ENCODE measurements around the gene UBE2E2.
A peak's percentile ranks its signal among the peaks of the same experiment; 100 is the strongest.
"Not testable (repeated sequence)": the region's sequence is repeated elsewhere in the genome, so short reads cannot be mapped to it uniquely, and the experiment has no call there.

UBE2E2 gene

DNA sequence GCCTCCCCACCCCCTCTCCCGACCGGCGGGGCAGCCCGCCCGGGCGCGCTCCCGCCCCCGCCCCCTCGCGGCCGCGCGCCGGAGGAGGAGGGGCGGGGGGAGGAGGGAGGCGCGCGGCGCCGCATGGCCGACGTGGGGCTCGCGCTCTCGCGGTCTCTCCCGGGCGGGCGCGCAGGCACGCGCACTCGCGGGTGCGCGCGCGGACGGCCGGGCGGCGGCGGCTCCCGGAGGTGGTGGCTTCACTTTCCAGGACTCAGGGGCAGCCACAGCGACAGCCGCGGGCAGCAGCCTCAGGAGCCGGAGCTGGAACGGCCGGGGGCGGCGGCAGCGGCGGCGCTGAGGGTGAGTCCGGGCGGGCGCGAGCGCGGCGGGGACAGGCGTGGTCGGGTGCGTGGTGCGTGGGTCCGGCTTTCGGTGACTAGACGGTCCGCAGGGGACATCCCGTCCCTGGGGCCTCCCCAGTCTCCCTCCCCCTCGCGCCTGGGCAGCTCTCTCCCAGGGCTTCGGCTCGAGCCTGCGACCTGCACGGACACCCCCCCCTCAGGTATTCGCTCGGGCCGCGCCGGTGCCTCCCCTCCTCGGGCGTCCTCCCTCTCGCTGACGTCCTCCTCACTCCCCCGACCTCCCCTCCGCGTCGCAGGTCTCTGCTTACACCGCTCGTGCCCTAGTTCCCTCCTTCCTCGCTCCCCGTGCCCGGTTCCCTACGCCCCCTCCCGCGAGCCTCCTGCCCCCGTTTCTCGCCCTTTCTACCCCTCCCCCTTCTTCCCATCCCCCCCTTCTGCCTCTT is at the start of gene UBE2E2:
TSS of gene UBE2E2 (plus strand) at position 407 of the 787 bp plus-strand sequence.
- DNase-seq (ENCODE audit: low read depth), result peak; percentile 38

DNA sequence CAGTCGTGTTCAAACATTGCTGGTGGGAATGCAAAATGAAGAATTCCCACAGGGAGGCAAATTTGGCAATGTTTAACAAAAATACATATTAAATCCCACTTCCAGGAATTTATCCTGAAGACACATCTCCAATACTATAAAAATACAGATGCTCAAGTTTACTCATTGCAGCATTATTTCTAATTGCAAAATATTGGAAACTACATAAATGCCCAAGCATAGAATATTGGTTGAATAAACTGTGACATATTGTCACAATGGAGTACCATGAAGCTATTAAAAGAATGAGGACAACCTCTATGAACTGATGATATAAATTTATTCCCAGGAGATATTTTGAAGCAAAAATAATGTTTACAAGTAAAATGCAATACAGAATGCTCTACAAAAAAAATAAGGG is 49.7 kb upstream of the UBE2E2 start:
- DNase-seq (ENCODE audit: low read depth), result no peak

DNA sequence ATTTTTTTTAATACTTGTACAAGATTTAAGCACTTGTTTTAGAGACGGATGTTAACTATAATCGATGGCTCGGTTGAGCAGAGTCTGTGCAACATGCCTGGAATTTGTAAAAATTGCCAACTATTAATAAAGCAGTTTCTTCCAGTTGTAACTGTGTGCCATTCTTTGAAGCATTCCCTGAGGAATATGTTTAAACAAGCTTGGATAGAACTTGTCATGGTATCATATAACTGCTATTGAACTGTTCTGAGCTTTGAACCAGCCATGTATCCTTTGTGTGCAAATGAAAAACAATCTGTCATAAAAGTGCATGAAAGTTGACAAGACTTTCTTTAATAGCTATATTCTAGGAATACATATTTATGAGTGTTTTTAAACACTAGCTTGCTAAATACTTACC is 45.8 kb upstream of the UBE2E2 start:
- no peak for DNase-seq (ENCODE audit: low read depth)

- no peak for DNase-seq (ENCODE audit: low read depth)
Measured at GRCh38 chr3:23159929-23160328, 43.2 kb upstream of the UBE2E2 start.

DNA sequence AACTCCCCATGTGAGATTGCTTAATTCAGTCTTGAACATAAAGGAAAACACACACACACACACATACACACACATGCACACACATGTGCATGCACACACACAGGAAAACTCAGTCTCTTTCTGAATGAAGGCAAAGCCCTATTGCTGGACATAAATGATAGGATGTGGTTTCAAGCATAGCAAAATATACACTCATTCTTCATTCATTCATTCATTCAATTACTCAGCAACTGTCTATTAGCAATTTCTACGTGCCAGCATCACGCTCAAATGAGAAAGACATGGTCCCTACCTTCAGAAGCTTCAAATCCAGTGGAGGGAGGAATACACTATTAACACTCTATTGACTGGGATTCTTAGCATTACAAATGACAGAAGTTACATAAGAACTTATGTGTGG is 41.8 kb upstream of the UBE2E2 start:
- DNase-seq (ENCODE audit: low read depth), result no peak

DNA sequence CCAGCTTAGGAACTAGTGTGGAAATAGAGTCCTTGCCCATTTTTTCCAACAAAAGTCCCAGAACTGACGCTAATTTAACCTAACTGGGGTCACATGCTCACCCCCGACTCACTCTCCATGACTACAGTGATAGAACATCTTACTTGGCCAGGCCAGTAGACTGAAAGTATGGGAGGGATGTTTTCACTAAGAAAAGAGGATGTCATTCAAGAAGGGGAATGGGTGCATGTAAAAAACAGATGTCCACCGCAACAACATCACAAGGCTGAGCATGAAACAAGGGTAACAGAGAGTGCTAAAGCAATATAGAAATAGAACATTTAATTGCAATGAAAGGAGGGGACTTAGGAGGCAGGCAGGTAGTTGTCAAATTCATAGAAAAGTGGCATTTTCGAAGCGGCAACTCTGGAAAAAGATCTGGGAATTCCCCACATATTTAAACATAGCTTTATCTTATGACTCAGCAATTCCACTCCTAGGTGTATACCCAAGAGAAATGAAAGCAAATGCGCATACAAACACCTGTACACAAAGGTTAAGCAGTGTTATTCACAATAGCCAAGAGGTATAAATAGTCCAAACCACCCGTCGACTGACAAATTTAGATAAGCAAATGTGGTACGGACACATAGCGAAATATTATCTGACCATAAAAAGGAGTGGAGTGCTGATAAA is 41.1 kb upstream of the UBE2E2 start:
- no peak for DNase-seq (ENCODE audit: low read depth)

DNA sequence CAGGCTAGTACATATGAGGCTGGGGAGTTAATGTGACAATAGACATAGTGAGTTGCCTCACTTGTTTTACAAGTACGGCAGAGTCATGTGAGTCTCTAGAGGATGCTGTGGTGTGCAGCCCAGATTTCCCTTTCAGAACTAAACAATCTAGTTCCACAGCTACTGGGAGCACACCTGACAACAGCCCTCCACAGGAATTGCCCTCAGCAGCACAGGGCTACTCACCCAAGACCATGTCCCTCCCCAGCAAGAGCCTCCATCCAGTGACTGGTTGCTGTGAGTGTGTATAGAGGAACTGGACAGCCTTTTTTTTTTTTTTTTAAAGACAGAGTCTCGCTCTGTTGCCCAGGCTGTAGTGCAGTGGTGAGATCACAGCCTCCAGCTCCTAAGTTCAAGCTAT is 40.2 kb upstream of the UBE2E2 start:
- no peak for DNase-seq (ENCODE audit: low read depth)

- DNase-seq (ENCODE audit: low read depth), result no peak
Measured at GRCh38 chr3:23164746-23165145, 38.4 kb upstream of the UBE2E2 start.

DNA sequence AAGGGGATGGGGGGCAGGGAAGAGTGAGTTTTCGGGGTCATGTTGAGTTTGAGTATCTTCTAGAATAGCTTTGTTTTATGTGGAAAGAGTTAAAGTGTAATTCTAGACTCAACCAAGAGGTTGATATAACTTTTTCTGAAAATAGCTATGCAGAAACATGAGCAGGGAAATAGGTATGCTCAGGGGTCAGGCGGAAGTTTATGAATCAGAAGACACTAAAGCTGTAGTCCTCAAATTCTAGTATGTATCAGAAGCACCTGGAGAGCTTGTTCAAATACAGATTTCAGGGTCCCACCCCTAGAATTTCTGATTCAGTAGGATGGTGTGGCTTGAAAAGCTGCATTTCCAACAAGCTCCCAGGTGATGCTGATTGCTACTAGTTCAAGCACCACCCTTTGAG is 37.6 kb upstream of the UBE2E2 start:
- no peak for DNase-seq (ENCODE audit: low read depth)

- DNase-seq (ENCODE audit: low read depth), result no peak
Measured at GRCh38 chr3:23166276-23166675, 36.9 kb upstream of the UBE2E2 start.

DNA sequence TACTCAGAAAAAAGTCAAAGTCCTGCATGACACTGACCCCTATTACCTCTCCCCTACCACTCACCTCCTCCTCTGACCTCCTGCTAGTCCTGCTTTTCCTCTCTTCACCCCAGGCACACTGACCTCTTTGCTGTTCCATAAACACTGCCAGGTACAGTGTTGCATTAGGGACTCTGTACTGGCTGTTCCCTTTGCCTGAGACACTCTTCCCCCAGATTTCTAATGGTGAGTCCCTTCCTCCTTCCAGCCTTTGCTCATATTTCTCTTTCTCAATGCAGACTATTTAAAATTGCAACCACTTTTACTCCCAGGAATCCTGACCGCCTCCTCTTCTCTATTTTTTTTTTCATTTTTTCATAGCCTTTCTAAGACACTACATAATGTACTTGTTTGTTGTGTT is 36.3 kb upstream of the UBE2E2 start:
- no peak for DNase-seq (ENCODE audit: low read depth)

GRCh38 chr3:23169551-23169950 is 33.6 kb upstream of the UBE2E2 start:
- no peak for DNase-seq (ENCODE audit: low read depth)

DNA sequence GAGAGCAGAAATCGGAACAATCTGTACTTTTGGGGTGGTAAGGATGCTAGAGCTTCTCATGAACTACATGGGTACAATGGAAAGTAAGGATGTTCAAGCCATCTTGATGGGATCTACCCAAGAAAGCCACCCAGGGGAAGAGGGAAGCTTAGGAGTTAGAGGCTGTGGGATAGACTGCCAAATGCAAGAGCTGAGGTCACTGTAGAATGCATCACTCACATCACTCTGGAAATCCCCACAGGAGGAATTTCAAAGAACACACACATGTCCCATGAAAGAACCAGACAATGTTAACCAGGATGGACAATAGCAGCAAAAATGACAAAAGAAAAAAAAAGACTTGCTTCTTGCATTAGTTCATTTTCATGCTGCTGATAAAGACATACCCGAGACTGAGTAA is 32.8 kb upstream of the UBE2E2 start:
- DNase-seq (ENCODE audit: low read depth), result no peak

DNA sequence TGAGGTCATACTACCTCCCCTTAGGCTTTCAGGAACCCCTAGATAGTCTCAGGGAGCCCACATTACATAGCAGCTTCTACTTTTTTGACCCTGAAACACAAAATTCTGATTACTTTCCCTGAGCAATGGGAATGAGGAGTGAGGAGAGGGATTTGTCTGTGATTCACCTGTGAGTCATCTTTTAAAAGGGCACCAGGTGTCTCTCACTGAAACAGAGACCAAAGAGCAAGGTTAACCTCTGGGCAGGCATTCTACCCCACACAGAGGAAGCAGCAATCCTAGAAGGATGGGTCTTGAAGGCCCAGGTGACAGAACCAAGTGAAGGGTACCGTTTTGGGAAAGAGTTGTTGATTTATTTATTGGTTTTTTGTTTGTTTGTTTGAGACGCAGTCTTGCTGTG is 31.1 kb upstream of the UBE2E2 start:
- DNase-seq (ENCODE audit: low read depth), result no peak

DNA sequence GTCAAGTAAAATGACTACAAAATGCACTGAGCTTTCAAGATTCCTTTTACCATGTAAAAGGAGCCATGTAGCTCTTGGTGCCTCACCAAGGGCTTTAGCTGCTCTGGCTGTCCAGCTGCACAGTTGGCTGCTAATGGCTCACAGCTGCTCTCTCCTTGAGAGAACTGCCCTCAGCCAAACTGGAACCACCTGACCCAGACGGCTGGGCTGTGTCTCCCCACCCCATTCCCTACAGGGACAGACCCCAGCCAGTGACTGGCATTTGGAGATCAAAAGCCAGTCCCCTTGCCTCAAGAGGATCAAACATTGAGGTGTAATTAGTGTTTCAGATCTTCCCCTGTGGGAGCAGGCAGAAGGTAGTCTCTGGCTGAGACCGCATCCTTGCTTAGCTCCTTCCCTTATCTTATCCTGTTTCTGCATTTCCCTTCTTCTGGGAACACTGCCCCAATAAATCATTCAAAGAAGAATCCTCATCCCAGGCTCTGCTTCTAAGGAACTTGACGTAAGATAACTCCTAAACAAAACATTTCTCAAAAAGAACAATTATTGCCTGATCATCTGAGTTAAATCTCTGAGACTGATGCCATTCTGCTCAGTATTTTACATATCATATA is 28.6 kb upstream of the UBE2E2 start:
- DNase-seq (ENCODE audit: low read depth), result no peak

DNA sequence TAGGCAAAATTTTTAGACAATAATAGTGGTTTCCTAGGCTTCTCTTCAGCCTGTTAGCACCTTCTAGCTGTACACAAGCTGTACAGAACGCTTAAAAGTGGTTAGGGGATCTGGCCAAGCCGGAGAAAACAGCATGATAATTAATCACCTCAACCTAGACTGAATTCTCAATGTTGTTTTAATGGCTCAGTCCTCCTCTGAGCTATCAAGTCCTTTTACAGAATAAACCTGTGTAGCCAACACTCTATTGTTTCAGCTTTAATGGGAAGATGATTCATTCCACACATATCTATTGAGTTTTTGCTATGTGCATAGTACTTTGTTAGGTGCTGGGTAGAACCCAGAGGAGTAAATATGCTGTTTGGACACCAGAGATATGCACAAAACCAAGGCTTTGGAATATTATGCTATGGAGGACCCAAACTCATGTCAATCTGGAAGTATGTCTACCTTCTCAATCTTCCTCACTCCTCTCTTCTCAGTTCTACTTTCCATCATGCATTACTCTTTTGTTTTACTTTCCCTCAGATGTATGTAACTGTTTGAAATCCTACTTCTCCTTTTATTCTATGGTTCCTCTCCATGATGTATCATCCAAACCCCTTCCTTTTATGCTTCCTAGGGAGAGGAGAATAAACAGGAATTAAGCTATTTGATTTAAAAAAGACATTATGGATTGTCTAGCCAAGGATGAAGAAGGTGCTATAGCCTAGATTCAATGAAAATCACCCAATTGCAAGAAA is 27.6 kb upstream of the UBE2E2 start:
- DNase-seq (ENCODE audit: low read depth), result no peak

GRCh38 chr3:23176839-23177238 is 26.3 kb upstream of the UBE2E2 start:
- not testable (repeated sequence) for DNase-seq (ENCODE audit: low read depth)

- DNase-seq (ENCODE audit: low read depth), result no peak
Measured at GRCh38 chr3:23182996-23183513, 20.1 kb upstream of the UBE2E2 start.

GRCh38 chr3:23183731-23184130 is 19.4 kb upstream of the UBE2E2 start:
- DNase-seq (ENCODE audit: low read depth), result no peak

- DNase-seq (ENCODE audit: low read depth), result no peak
Measured at GRCh38 chr3:23185861-23186260, 17.3 kb upstream of the UBE2E2 start.

GRCh38 chr3:23189187-23189586 is 13.9 kb upstream of the UBE2E2 start:
- no peak for DNase-seq (ENCODE audit: low read depth)

DNA sequence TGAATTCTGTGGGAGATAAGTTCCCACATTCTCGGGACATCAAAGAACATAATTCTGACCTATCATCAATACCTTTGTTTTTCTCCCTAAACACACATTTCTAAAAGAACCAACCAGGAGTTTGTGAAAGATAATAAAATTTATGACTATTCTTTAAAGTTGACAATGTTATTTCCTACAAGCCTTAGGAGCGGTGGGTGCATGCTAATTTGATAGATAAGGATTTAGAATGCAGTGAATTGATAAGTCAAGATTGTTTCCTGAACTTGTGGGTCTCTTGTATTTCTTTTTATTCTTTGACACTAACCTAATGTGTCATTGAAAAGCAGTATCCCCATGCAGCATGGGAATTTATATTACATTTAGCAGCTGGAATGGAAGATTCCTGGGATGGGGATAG is 10.3 kb upstream of the UBE2E2 start:
- no peak for DNase-seq (ENCODE audit: low read depth)
